OCI-LY1 (cell line): ENCODE data around the gene SLC4A8.

Experiments used
- EZH2 ChIP-seq: fragments of 200-600 bp; sonication (generic), shearing (Covaris generic); IDR thresholded peaks from 2 replicates; pipeline ENCODE4 v1.8.0; 2017; ENCODE audit warnings: borderline replicate concordance, mixed run types, mild to moderate bottlenecking, antibody characterized with exemption, low read length, moderate library complexity, mixed read lengths
- TF ChIP-seq, protein P1 (sequence below): fragments of 200-600 bp; sonication (generic), shearing (Covaris generic); IDR thresholded peaks from 2 replicates; pipeline ENCODE4 v1.5.1; 2017; ENCODE audit warnings: mild to moderate bottlenecking, antibody characterized with exemption, low read length, moderate library complexity, mixed read lengths

DNA sequence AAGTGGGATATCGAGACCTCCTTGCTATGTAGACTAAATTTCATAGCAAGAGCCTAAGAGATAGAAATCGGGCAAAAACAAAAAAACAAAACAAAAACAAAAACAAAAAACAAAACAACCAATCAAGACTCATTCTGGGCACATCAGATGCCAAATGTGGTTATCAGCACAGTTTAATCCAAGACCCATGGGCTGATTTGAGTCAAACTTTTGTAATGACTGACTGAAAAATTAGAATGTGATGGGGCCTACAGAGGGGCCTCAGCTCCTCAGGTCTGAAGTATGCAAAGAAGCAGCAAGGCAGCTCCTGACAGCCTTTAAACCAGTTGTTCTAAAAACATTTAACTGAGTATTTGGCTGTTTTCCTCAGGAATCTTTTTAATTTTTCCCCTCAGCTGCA is 49.3 kb downstream of the SLC4A8 start:
- TF ChIP-seq, protein P1, sequence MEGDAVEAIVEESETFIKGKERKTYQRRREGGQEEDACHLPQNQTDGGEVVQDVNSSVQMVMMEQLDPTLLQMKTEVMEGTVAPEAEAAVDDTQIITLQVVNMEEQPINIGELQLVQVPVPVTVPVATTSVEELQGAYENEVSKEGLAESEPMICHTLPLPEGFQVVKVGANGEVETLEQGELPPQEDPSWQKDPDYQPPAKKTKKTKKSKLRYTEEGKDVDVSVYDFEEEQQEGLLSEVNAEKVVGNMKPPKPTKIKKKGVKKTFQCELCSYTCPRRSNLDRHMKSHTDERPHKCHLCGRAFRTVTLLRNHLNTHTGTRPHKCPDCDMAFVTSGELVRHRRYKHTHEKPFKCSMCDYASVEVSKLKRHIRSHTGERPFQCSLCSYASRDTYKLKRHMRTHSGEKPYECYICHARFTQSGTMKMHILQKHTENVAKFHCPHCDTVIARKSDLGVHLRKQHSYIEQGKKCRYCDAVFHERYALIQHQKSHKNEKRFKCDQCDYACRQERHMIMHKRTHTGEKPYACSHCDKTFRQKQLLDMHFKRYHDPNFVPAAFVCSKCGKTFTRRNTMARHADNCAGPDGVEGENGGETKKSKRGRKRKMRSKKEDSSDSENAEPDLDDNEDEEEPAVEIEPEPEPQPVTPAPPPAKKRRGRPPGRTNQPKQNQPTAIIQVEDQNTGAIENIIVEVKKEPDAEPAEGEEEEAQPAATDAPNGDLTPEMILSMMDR, result no peak
- no peak for TF ChIP-seq EZH2
